Activated T-helper 1 cell treated with anti-CD3 and anti-CD28 coated beads, Interleukin-12 subunit alpha, Interleukin-12 subunit beta, Interleukin-2, Interleukin-4 antibody, amounts not matched to agents 30 ng/mL and 10 ng/mL and 1 ng/mL, durations not matched to agents 14 hours and 24 hours and 36 hours (primary cell): ENCODE measurements around the gene BRINP3. TPM values are rescaled to one million over a fixed set of nuclear protein-coding genes. Genes with fewer than 3 reads are reported as not detected.

Experiments used
- DNase-seq: peaks from one replicate; pipeline ENCODE4 v3.0.0; 2021; ENCODE audit warnings: low spot score
- H3K27ac Mint-ChIP-seq: one replicate; pipeline ENCODE4 v1.8.0; 2021; ENCODE audit warnings: mild to moderate bottlenecking, mixed read lengths
- H3K27me3 Mint-ChIP-seq: one replicate; pipeline ENCODE4 v1.8.0; 2022; ENCODE audit warnings: mild to moderate bottlenecking, moderate library complexity, mixed read lengths; ENCODE audit not compliant: insufficient read depth
- H3K36me3 Mint-ChIP-seq: one replicate; pipeline ENCODE4 v1.8.0; 2021; ENCODE audit warnings: low read depth, mixed read lengths
- H3K4me1 Mint-ChIP-seq: one replicate; pipeline ENCODE4 v1.8.0; 2021; ENCODE audit warnings: low read depth, mixed read lengths
- H3K4me3 Mint-ChIP-seq: one replicate; pipeline ENCODE4 v1.8.0; 2021; ENCODE audit warnings: mild to moderate bottlenecking, moderate library complexity, mixed read lengths
- H3K9me3 Mint-ChIP-seq: one replicate; pipeline ENCODE4 v1.8.0; 2021; ENCODE audit warnings: mixed read lengths
- intact Hi-C: fragments of 100-400 bp; cut with micrococcal nuclease; formaldehyde crosslinking; loops from one replicate; pipeline ENCODE4 v1.15.1; 2024
- total RNA-seq: library from RNA; stranded (reverse); gene quantifications from 2 replicates; pipeline ENCODE4 v1.2.3, GENCODE V29; 2022

The BRINP3 gene
- total RNA-seq, 1 donor from 2014 or later, result not detected

- no peak for DNase-seq
- no peak overlapping the region for H3K27ac Mint-ChIP-seq
- H3K9me3 Mint-ChIP-seq, result no peaks in the 10 kb centered on the region
- intact Hi-C loops, result no loop called here
- H3K4me1 Mint-ChIP-seq, result no peaks in the 10 kb centered on the region
- no peak overlapping the region for H3K4me3 Mint-ChIP-seq
- no peaks in the 10 kb centered on the region for H3K27me3 Mint-ChIP-seq
- no peaks in the 10 kb centered on the region for H3K36me3 Mint-ChIP-seq
These were observed 202.9 kb downstream of the BRINP3 start for GRCh38 chr1:190274721-190275120.

GRCh38 chr1:190273161-190273560 is 204.5 kb downstream of the BRINP3 start:
- no peaks in the 10 kb centered on the region for H3K36me3 Mint-ChIP-seq
- H3K4me3 Mint-ChIP-seq, result no peak overlapping the region
- no peaks in the 10 kb centered on the region for H3K27me3 Mint-ChIP-seq
- no peak for DNase-seq
- no peak overlapping the region for H3K27ac Mint-ChIP-seq
- H3K4me1 Mint-ChIP-seq, result no peaks in the 10 kb centered on the region
- intact Hi-C loops, result no loop called here
- H3K9me3 Mint-ChIP-seq, result no peaks in the 10 kb centered on the region

- Mint-ChIP-seq H3K27me3 (no peaks in the 10 kb centered on the region), H3K4me3 (no peak overlapping the region), H3K27ac (no peak overlapping the region), H3K4me1 (no peaks in the 10 kb centered on the region), H3K9me3 (peaks cover 6% of the 10 kb centered on the region), H3K36me3 (no peaks in the 10 kb centered on the region)
- no peak for DNase-seq
- intact Hi-C loops, result no loop called here
These were observed 215.1 kb downstream of the BRINP3 start for GRCh38 chr1:190262538-190262937.

- H3K9me3 Mint-ChIP-seq, result peaks cover 13% of the 10 kb centered on the region
- no peaks in the 10 kb centered on the region for H3K27me3 Mint-ChIP-seq
- DNase-seq, result no peak
- no peak overlapping the region for H3K4me3 Mint-ChIP-seq
- intact Hi-C loops, result no loop called here
- no peak overlapping the region for H3K27ac Mint-ChIP-seq
- no peaks in the 10 kb centered on the region for H3K4me1 Mint-ChIP-seq
- H3K36me3 Mint-ChIP-seq, result no peaks in the 10 kb centered on the region
These were observed 218.2 kb downstream of the BRINP3 start for GRCh38 chr1:190259424-190259823.

- Mint-ChIP-seq H3K27ac (no peak overlapping the region), H3K4me3 (no peak overlapping the region), H3K27me3 (no peaks in the 10 kb centered on the region), H3K4me1 (no peaks in the 10 kb centered on the region), H3K36me3 (no peaks in the 10 kb centered on the region), H3K9me3 (peaks cover 17% of the 10 kb centered on the region)
- DNase-seq, result no peak
- intact Hi-C loops, result no loop called here
These were observed 219.7 kb downstream of the BRINP3 start for GRCh38 chr1:190258003-190258402.

GRCh38 chr1:190252046-190252445 is 225.6 kb downstream of the BRINP3 start:
- Mint-ChIP-seq H3K36me3 (no peaks in the 10 kb centered on the region), H3K4me3 (no peak overlapping the region), H3K9me3 (peaks cover 14% of the 10 kb centered on the region), H3K27ac (no peak overlapping the region), H3K4me1 (no peaks in the 10 kb centered on the region), H3K27me3 (no peaks in the 10 kb centered on the region)
- no peak for DNase-seq
- intact Hi-C loops, result no loop called here

- Mint-ChIP-seq H3K4me1 (no peaks in the 10 kb centered on the region), H3K36me3 (no peaks in the 10 kb centered on the region), H3K9me3 (peaks cover 10% of the 10 kb centered on the region), H3K27ac (no peak overlapping the region), H3K4me3 (no peak overlapping the region), H3K27me3 (no peaks in the 10 kb centered on the region)
- no peak for DNase-seq
- intact Hi-C loops, result no loop called here
These were observed 227.3 kb downstream of the BRINP3 start for GRCh38 chr1:190250368-190250767.

GRCh38 chr1:190244406-190244805 is 233.3 kb downstream of the BRINP3 start:
- intact Hi-C loops, result no loop called here
- no peaks in the 10 kb centered on the region for H3K4me1 Mint-ChIP-seq
- no peak for DNase-seq
- no peaks in the 10 kb centered on the region for H3K9me3 Mint-ChIP-seq
- no peak overlapping the region for H3K27ac Mint-ChIP-seq
- no peak overlapping the region for H3K4me3 Mint-ChIP-seq
- H3K36me3 Mint-ChIP-seq, result no peaks in the 10 kb centered on the region
- no peaks in the 10 kb centered on the region for H3K27me3 Mint-ChIP-seq

- no peak overlapping the region for H3K4me3 Mint-ChIP-seq
- no peaks in the 10 kb centered on the region for H3K36me3 Mint-ChIP-seq
- no peaks in the 10 kb centered on the region for H3K27me3 Mint-ChIP-seq
- no peak overlapping the region for H3K27ac Mint-ChIP-seq
- H3K4me1 Mint-ChIP-seq, result no peaks in the 10 kb centered on the region
- no peaks in the 10 kb centered on the region for H3K9me3 Mint-ChIP-seq
- intact Hi-C loops, result no loop called here
- DNase-seq, result no peak
These were observed 234.6 kb downstream of the BRINP3 start for GRCh38 chr1:190243056-190243455.

GRCh38 chr1:190226006-190226405 is 251.7 kb downstream of the BRINP3 start:
- Mint-ChIP-seq H3K27me3 (no peaks in the 10 kb centered on the region), H3K36me3 (no peaks in the 10 kb centered on the region), H3K4me1 (no peaks in the 10 kb centered on the region), H3K27ac (no peak overlapping the region), H3K9me3 (no peaks in the 10 kb centered on the region), H3K4me3 (no peak overlapping the region)
- DNase-seq, result no peak
- intact Hi-C loops, result no loop called here

GRCh38 chr1:190212450-190212849 is 265.2 kb downstream of the BRINP3 start:
- no peaks in the 10 kb centered on the region for H3K9me3 Mint-ChIP-seq
- H3K27ac Mint-ChIP-seq, result no peak overlapping the region
- no peaks in the 10 kb centered on the region for H3K4me1 Mint-ChIP-seq
- intact Hi-C loops, result no loop called here
- no peak overlapping the region for H3K4me3 Mint-ChIP-seq
- no peaks in the 10 kb centered on the region for H3K36me3 Mint-ChIP-seq
- DNase-seq, result no peak
- H3K27me3 Mint-ChIP-seq, result no peaks in the 10 kb centered on the region

- no peak overlapping the region for H3K27ac Mint-ChIP-seq
- H3K4me1 Mint-ChIP-seq, result no peaks in the 10 kb centered on the region
- intact Hi-C loops, result no loop called here
- peaks cover 14% of the 10 kb centered on the region for H3K9me3 Mint-ChIP-seq
- no peaks in the 10 kb centered on the region for H3K27me3 Mint-ChIP-seq
- H3K4me3 Mint-ChIP-seq, result no peak overlapping the region
- H3K36me3 Mint-ChIP-seq, result no peaks in the 10 kb centered on the region
- no peak for DNase-seq
These were observed 269.9 kb downstream of the BRINP3 start for GRCh38 chr1:190207733-190208132.

GRCh38 chr1:190205713-190206112 is 272.0 kb downstream of the BRINP3 start:
- intact Hi-C loops, result no loop called here
- no peaks in the 10 kb centered on the region for H3K27me3 Mint-ChIP-seq

GRCh38 chr1:190196020-190196419 is 281.6 kb downstream of the BRINP3 start:
- Mint-ChIP-seq H3K9me3 (peaks cover 12% of the 10 kb centered on the region), H3K27ac (no peak overlapping the region), H3K4me3 (no peak overlapping the region), H3K4me1 (no peaks in the 10 kb centered on the region), H3K27me3 (no peaks in the 10 kb centered on the region), H3K36me3 (no peaks in the 10 kb centered on the region)
- intact Hi-C loops, result no loop called here
- no peak for DNase-seq

More at GRCh38 chr1:190205713-190206112, 272.0 kb downstream of the BRINP3 start:
- no peak overlapping the region for H3K4me3 Mint-ChIP-seq
- no peaks in the 10 kb centered on the region for H3K36me3 Mint-ChIP-seq
- H3K27ac Mint-ChIP-seq, result no peak overlapping the region
- H3K9me3 Mint-ChIP-seq, result peaks cover 27% of the 10 kb centered on the region
- no peak for DNase-seq
- no peaks in the 10 kb centered on the region for H3K4me1 Mint-ChIP-seq
